IPS-11a (cell line): Measurements from ENCODE around the gene IYD.
"Not testable (repeated sequence)": the region's sequence is repeated elsewhere in the genome, so short reads cannot be mapped to it uniquely, and the experiment has no call there.

Source experiments
- H3K4me3 ChIP-seq: one replicate; pipeline ENCODE4 v1.5.1; 2013; ENCODE audit warnings: low read depth, low read length, control low read depth

IYD gene

GRCh38 chr6:150349546-150349945 lies 19.3 kb upstream of the IYD start:
- H3K4me3 ChIP-seq = no peak overlapping the region

GRCh38 chr6:150352321-150353296 lies 16.2 kb upstream of the IYD start:
- no peak overlapping the region for H3K4me3 ChIP-seq

GRCh38 chr6:150353445-150353844 lies 15.4 kb upstream of the IYD start:
- no peak overlapping the region for H3K4me3 ChIP-seq

GRCh38 chr6:150354754-150355571 lies 13.8 kb upstream of the IYD start:
- no peak overlapping the region for H3K4me3 ChIP-seq

- H3K4me3 ChIP-seq = no peak overlapping the region
Measured at GRCh38 chr6:150355932-150356331, 12.9 kb upstream of the IYD start.

GRCh38 chr6:150361876-150362275 lies 6.9 kb upstream of the IYD start:
- no peak overlapping the region for H3K4me3 ChIP-seq

GRCh38 chr6:150363733-150364132 lies 5.1 kb upstream of the IYD start:
- no peak overlapping the region for H3K4me3 ChIP-seq

- H3K4me3 ChIP-seq = no peak overlapping the region
Measured at GRCh38 chr6:150366118-150366778, 2.6 kb upstream of the IYD start.

- H3K4me3 ChIP-seq = no peak overlapping the region
Measured at GRCh38 chr6:150369408-150369807, 596 bp downstream of the IYD start.

- H3K4me3 ChIP-seq = no peak overlapping the region
Measured at GRCh38 chr6:150370112-150370511, 1.3 kb downstream of the IYD start.

- H3K4me3 ChIP-seq = no peak overlapping the region
Measured at GRCh38 chr6:150371356-150371755, 2.5 kb downstream of the IYD start.

- H3K4me3 ChIP-seq = no peak overlapping the region
Measured at GRCh38 chr6:150372051-150372450, 3.2 kb downstream of the IYD start.

GRCh38 chr6:150373260-150373701 lies 4.5 kb downstream of the IYD start:
- no peak overlapping the region for H3K4me3 ChIP-seq

GRCh38 chr6:150374346-150374745 lies 5.5 kb downstream of the IYD start:
- H3K4me3 ChIP-seq = not testable (repeated sequence)

- no peak overlapping the region for H3K4me3 ChIP-seq
Measured at GRCh38 chr6:150377211-150377781, 8.5 kb downstream of the IYD start.

- no peak overlapping the region for H3K4me3 ChIP-seq
Measured at GRCh38 chr6:150380256-150380655, 11.4 kb downstream of the IYD start.

GRCh38 chr6:150382171-150382570 lies 13.4 kb downstream of the IYD start:
- no peak overlapping the region for H3K4me3 ChIP-seq

- no peak overlapping the region for H3K4me3 ChIP-seq
Measured at GRCh38 chr6:150391414-150391813, 22.6 kb downstream of the IYD start.

- no peak overlapping the region for H3K4me3 ChIP-seq
Measured at GRCh38 chr6:150391890-150392289, 23.1 kb downstream of the IYD start.

GRCh38 chr6:150392452-150393220 lies 23.8 kb downstream of the IYD start:
- no peak overlapping the region for H3K4me3 ChIP-seq
